GM12878 (cell line): ENCODE measurements around the gene MT3. TPM values are rescaled to one million over a fixed set of nuclear protein-coding genes. Genes with fewer than 3 reads are reported as not detected.

ENCODE experiments used
- ATAC-seq: fragments of 200-7000 bp; cut with Tn5 transposase; 3 replicates; pipeline ENCODE4 v1.9.1; 2020; ENCODE audit warnings: mild to moderate bottlenecking, moderate library complexity
- BruUV-seq: library from RNA; stranded (reverse); fragments of 400-500 nt; replicated peaks from 2 replicates; lab custom pipeline; 2021; lab: Mats Ljungman, UMichigan
- CTCF ChIA-PET: fragments of 300-600 bp; sonication (Branson Sonifier 250); formaldehyde crosslinking; extraction: SDS; loops from one replicate; lab custom pipeline; 2021; ENCODE audit warnings: inconsistent platforms; lab: Yijun Ruan, JAX
- POLR2A ChIA-PET: fragments of 350-600 bp; formaldehyde crosslinking; extraction: SDS; loops from one replicate; lab custom pipeline; 2021; ENCODE audit warnings: inconsistent platforms; lab: Charles Lee
- RAD21 ChIA-PET: fragments of 300-600 bp; sonication (Branson Sonifier 250); formaldehyde crosslinking; loops from one replicate; lab custom pipeline; 2023; ENCODE audit warnings: antibody characterized with exemption; ENCODE audit not compliant: unreplicated experiment; lab: Charles Lee
- SMC1A ChIA-PET: fragments of 300-600 bp; sonication (Branson Sonifier 250); formaldehyde crosslinking; loops from one replicate; lab custom pipeline; 2023; ENCODE audit not compliant: unreplicated experiment, uncharacterized antibody; lab: Charles Lee
- DNase-seq: peaks from one replicate; pipeline ENCODE4 v3.0.0-alpha.2; 2011; ENCODE audit warnings: low read depth, low spot score
- FAIRE-seq: peaks from 3 replicates; lab custom pipeline; 2011; peaks lifted over from hg19 to GRCh38; lab: Jason Lieb, UNC
- H2AFZ ChIP-seq: 2 replicates; pipeline ENCODE4 v1.6.0; 2011; ENCODE audit warnings: low read depth, low read length, control low read depth; ENCODE audit not compliant: control insufficient read depth
- H3K27ac ChIP-seq: 2 replicates; pipeline ENCODE4 v1.5.1; 2011; ENCODE audit warnings: control low read depth; ENCODE audit not compliant: control insufficient read depth, insufficient read depth
- H3K27me3 ChIP-seq, 2 experiments: replicated peaks in 1 of 2; 2 replicates each; pipeline versions ENCODE4 v1.6.0 to v1.6.1; 2011; ENCODE audit warnings: low read length in 1 of 2; ENCODE audit not compliant: control insufficient read depth in 2 of 2, insufficient read depth in 2 of 2
- H3K36me3 ChIP-seq, 2 experiments: 2 replicates each; pipeline ENCODE4 v1.5.1; 2011; ENCODE audit warnings: low read length in 1 of 2; ENCODE audit not compliant: control insufficient read depth in 2 of 2, insufficient read depth in 2 of 2
- H3K4me1 ChIP-seq: 2 replicates; pipeline ENCODE4 v1.6.1; 2011; ENCODE audit warnings: mild to moderate bottlenecking, low read length, moderate library complexity, mixed read lengths; ENCODE audit not compliant: control insufficient read depth, insufficient read depth
- H3K4me2 ChIP-seq: 2 replicates; pipeline ENCODE4 v1.6.0; 2011; ENCODE audit warnings: control low read depth; ENCODE audit not compliant: control insufficient read depth, insufficient read depth
- H3K4me3 ChIP-seq: fragments of 200-600 bp; sonication (generic); 2 replicates; pipeline ENCODE4 v1.5.1; 2016
- H3K79me2 ChIP-seq: 2 replicates; pipeline ENCODE4 v1.6.0; 2011; ENCODE audit warnings: low read length; ENCODE audit not compliant: control insufficient read depth, insufficient read depth
- H3K9ac ChIP-seq: 2 replicates; pipeline ENCODE4 v1.8.0; 2011; ENCODE audit warnings: low read length, control low read depth, mixed read lengths; ENCODE audit not compliant: control insufficient read depth, insufficient read depth
- H3K9me3 ChIP-seq: replicated peaks from 3 replicates; pipeline ENCODE4 v1.5.1; 2011; ENCODE audit warnings: mild to moderate bottlenecking, low read length; ENCODE audit not compliant: control insufficient read depth, insufficient read depth
- H4K20me1 ChIP-seq: 2 replicates; pipeline ENCODE4 v1.6.0; 2011; ENCODE audit not compliant: control insufficient read depth, insufficient read depth
- ASH2L ChIP-seq: fragments of 300-600, 200-600 bp; sonication (generic); IDR thresholded peaks from 2 replicates; pipeline ENCODE4 v1.6.1; 2017; ENCODE audit warnings: low read depth, mild to moderate bottlenecking, borderline replicate concordance
- BMI1 ChIP-seq: fragments of 450-650 bp; IDR thresholded peaks from 2 replicates; pipeline ENCODE4 v1.6.1; 2016; ENCODE audit warnings: mild to moderate bottlenecking, moderate library complexity, borderline replicate concordance
- CHD4 ChIP-seq: fragments of 200-600 bp; sonication (generic); IDR thresholded peaks from 2 replicates; pipeline ENCODE4 v1.6.1; 2016; ENCODE audit warnings: mild to moderate bottlenecking
- GATAD2B ChIP-seq: fragments of 450-650 bp; conservative IDR thresholded peaks from 2 replicates; pipeline ENCODE4 v1.6.1; 2017; ENCODE audit warnings: low read depth, mild to moderate bottlenecking, moderate library complexity
- KAT2A ChIP-seq: conservative IDR thresholded peaks from 2 replicates; pipeline ENCODE4 v1.6.1; 2011; ENCODE audit warnings: low read depth, low read length; ENCODE audit not compliant: control insufficient read depth
- NFYA ChIP-seq: IDR thresholded peaks from 2 replicates; pipeline ENCODE4 v1.6.1; 2011; ENCODE audit warnings: low read depth, mild to moderate bottlenecking, low read length, improper control_type of control experiment, borderline replicate concordance
- POLR2AphosphoS5 ChIP-seq: IDR thresholded peaks from 2 replicates; pipeline ENCODE4 v1.6.1; 2011; ENCODE audit warnings: mild to moderate bottlenecking, low read length, inconsistent platforms
- RAD21 ChIP-seq: IDR thresholded peaks from 2 replicates; pipeline ENCODE4 v1.6.1; 2011; ENCODE audit warnings: mild to moderate bottlenecking, low read depth, low read length, moderate library complexity; ENCODE audit not compliant: insufficient read depth
- RELB ChIP-seq: fragments of 450-650 bp; IDR thresholded peaks from 2 replicates; pipeline ENCODE4 v1.6.1; 2017; ENCODE audit warnings: low read depth, mild to moderate bottlenecking, moderate library complexity
- SIX5 ChIP-seq: IDR thresholded peaks from 2 replicates; pipeline ENCODE4 v1.6.1; 2011; ENCODE audit warnings: mild to moderate bottlenecking, low read depth, low read length, moderate library complexity; ENCODE audit not compliant: severe bottlenecking
- SMAD5 ChIP-seq: IDR thresholded peaks from 2 replicates; pipeline ENCODE4 v1.6.1; 2016; ENCODE audit warnings: antibody characterized with exemption, low read depth
- SMC3 ChIP-seq: IDR thresholded peaks from 2 replicates; pipeline ENCODE4 v1.6.1; 2011; ENCODE audit warnings: low read length, improper control_type of control experiment, borderline replicate concordance
- USF2 ChIP-seq: IDR thresholded peaks from 2 replicates; pipeline ENCODE4 v1.6.1; 2011; ENCODE audit warnings: low read depth, low read length, improper control_type of control experiment, borderline replicate concordance
- ZNF622 ChIP-seq: fragments of 450-650 bp; IDR thresholded peaks from 2 replicates; pipeline ENCODE4 v1.6.1; 2017; ENCODE audit warnings: mild to moderate bottlenecking, inconsistent platforms
- ZNF687 ChIP-seq: fragments of 450-650 bp; IDR thresholded peaks from 2 replicates; pipeline ENCODE4 v1.6.1; 2017; ENCODE audit warnings: mild to moderate bottlenecking, moderate library complexity
- WGBS: methylation state at CpG from one replicate; pipeline ENCODE4 v1.1.6; 2016; ENCODE audit warnings: low lambda C conversion rate; ENCODE audit not compliant: insufficient replicate concordance, insufficient coverage; ENCODE audit errors: missing lambda C conversion rate; 5-methylcytosine and 5-hydroxymethylcytosine counted together
- in situ Hi-C: fragments of 300-500 bp; cut with MboI; formaldehyde crosslinking; loops from 9 replicates; pipeline ENCODE4 v1.14.3; 2018; ENCODE audit warnings: mixed read lengths
- intact Hi-C: fragments of 100-400 bp; cut with micrococcal nuclease; formaldehyde crosslinking; loops from one replicate; pipeline ENCODE4 v1.14.2; 2022; ENCODE audit not compliant: unreplicated experiment
- polyA plus RNA-seq, 11 experiments: library from polyadenylated mRNA; depleted of rRNA in 4 of 11; unstranded in 6 of 11; stranded (reverse) in 5 of 11; fragments of >200 nt; fragmentation: Nextera tagmentation in 4 of 11; fragmentation: Illumina TruSeq in 1 of 11; extraction: Ambion mirVana in 4 of 11; extraction: Trizol in 1 of 11; gene quantifications; 1 replicate in 1 of 11; 2 replicates in 10 of 11; pipeline versions ENCODE4 v1.2.1 to v1.2.3, GENCODE V29; 2011 to 2016; ENCODE audit warnings: inconsistent platforms in 2 of 11, missing spikeins in 2 of 11, low read depth in 1 of 11
- total RNA-seq, 4 experiments: library from RNA; depleted of rRNA in 3 of 4; stranded (reverse); fragments of >200 nt in 3 of 4; fragmentation: Illumina TruSeq in 1 of 4; extraction: Trizol in 1 of 4; gene quantifications; 2 replicates each; pipeline versions ENCODE4 v1.2.1 to v1.2.3, GENCODE V29; 2013 to 2021
- TF ChIP-seq, protein P1 (sequence below): IDR thresholded peaks from 2 replicates; pipeline ENCODE4 v1.6.1; 2012; ENCODE audit warnings: low read depth, low read length, improper control_type of control experiment

The MT3 gene
- total and polyA plus RNA-seq, 10 of the 15 experiments (the other 5 are each of a cell fraction or from before 2014, with no cell fraction given) = 0.41 TPM; not detected in 9

GRCh38 chr16:56630134-56630533 is 40.8 kb downstream of the MT3 start (continued):
- peak; percentile 65 for TF ChIP-seq RELB

DNA sequence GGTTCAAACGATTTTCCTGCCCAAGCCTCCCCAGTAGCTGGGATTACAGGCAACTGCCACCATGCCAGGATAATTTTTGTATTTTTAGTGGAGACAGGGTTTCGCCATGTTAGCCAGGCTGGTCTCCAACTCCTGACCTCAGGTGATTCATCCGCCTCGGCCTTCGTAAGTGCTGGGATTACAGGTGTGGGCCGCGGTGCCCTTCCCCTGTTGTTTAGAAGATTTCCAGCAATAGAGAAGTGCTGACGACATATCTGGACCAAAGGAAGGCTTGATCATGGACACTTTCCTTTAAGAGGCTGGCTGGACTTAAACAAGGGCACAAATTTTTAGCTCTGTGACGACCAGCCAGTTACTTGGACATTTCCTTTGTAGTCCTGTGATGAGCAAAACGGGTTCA is 41.9 kb downstream of the MT3 start:
- H3K4me2 ChIP-seq = no peak overlapping the region
- DNase-seq (no peak), ATAC-seq (no peak), FAIRE-seq (no peak)
- WGBS = 69% methylated on average over 10 of the region's 10 CpGs
- no peaks in the 10 kb centered on the region for H3K36me3 ChIP-seq
- H3K79me2 ChIP-seq = no peaks in the 10 kb centered on the region
- no TSS peak for BruUV-seq
- H4K20me1 ChIP-seq = no peaks in the 10 kb centered on the region
- no peak overlapping the region for H3K27ac ChIP-seq
- no peak overlapping the region for H2AFZ ChIP-seq
- ChIA-PET SMC1A (interaction anchor here (1.0 to 2.4 kb wide), 4 partner anchors 20 to 71 kb away, joined by 3 to 27 read pairs (median 5); no protein-coding TSS in a partner anchor), CTCF (interaction anchor here (1.2 to 3.1 kb wide), 3 partner anchors 30 to 158 kb away, joined by 4 to 14 read pairs (median 13); no protein-coding TSS in a partner anchor), POLR2A (interaction anchor here (1.2 to 1.9 kb wide), 2 partner anchors 23 to 98 kb away, joined by 3 to 6 read pairs; partner anchors contain the start of gene MT2A), RAD21 (interaction anchor here (1.2 to 2.9 kb wide), 3 partner anchors 21 to 70 kb away, joined by 3 to 23 read pairs (median 11); partner anchors contain the start of gene MT2A)
- peaks cover 11 to 18% of the 10 kb centered on the region in 2 experiments for H3K27me3 ChIP-seq
- no peak overlapping the region for H3K4me3 ChIP-seq
- no peaks in the 10 kb centered on the region for H3K9me3 ChIP-seq
- H3K4me1 ChIP-seq = peaks cover 15% of the 10 kb centered on the region
- H3K9ac ChIP-seq = no peak overlapping the region
- in situ Hi-C loops (no loop called here), intact Hi-C loops (no loop called here)
- TF ChIP-seq KAT2A = no peak
- no peak for TF ChIP-seq CHD4
- TF ChIP-seq ZNF622 = no peak
- TF ChIP-seq, protein P1, sequence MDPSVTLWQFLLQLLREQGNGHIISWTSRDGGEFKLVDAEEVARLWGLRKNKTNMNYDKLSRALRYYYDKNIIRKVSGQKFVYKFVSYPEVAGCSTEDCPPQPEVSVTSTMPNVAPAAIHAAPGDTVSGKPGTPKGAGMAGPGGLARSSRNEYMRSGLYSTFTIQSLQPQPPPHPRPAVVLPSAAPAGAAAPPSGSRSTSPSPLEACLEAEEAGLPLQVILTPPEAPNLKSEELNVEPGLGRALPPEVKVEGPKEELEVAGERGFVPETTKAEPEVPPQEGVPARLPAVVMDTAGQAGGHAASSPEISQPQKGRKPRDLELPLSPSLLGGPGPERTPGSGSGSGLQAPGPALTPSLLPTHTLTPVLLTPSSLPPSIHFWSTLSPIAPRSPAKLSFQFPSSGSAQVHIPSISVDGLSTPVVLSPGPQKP = no peak
- no peak for TF ChIP-seq BMI1
- TF ChIP-seq SMAD5 = no peak
- no peak for TF ChIP-seq GATAD2B
- no peak for TF ChIP-seq SIX5
- TF ChIP-seq SMC3 = no peak
- no peak for TF ChIP-seq ASH2L
- TF ChIP-seq POLR2AphosphoS5 = no peak
- no peak for TF ChIP-seq NFYA
- TF ChIP-seq USF2 = no peak
- no peak for TF ChIP-seq RAD21
- TF ChIP-seq ZNF687 = no peak
